ACC112 (cell line): ENCODE measurements around the gene GRID1.

Source experiments
- H2AFZ ChIP-seq: fragments of 200-600 bp; sonication (generic); one replicate; pipeline ENCODE4 v1.6.0; 2017; ENCODE audit warnings: antibody characterized with exemption, low read length; ENCODE audit not compliant: unreplicated experiment
- H3K27ac ChIP-seq: fragments of 200-600 bp; sonication (generic); 2 replicates; pipeline ENCODE4 v1.5.1; 2014; ENCODE audit warnings: low read depth, mild to moderate bottlenecking, antibody characterized with exemption, low read length, moderate library complexity
- H3K27me3 ChIP-seq: fragments of 200-600 bp; sonication (generic); 2 replicates; pipeline ENCODE4 v1.6.1; 2014; ENCODE audit warnings: mild to moderate bottlenecking, antibody characterized with exemption, low read length, moderate library complexity, mixed read lengths; ENCODE audit not compliant: insufficient read depth
- H3K36me3 ChIP-seq: fragments of 200-600 bp; sonication (generic); 2 replicates; pipeline ENCODE4 v1.6.1; 2016; ENCODE audit warnings: mild to moderate bottlenecking, antibody characterized with exemption, low read length, moderate library complexity, mixed read lengths; ENCODE audit not compliant: insufficient read depth
- H3K4me1 ChIP-seq: fragments of 200-600 bp; sonication (generic); one replicate; pipeline ENCODE4 v1.6.1; 2016; ENCODE audit warnings: low read length, mixed read lengths; ENCODE audit not compliant: insufficient read depth, unreplicated experiment, control insufficient read depth
- H3K4me3 ChIP-seq: fragments of 200-600 bp; sonication (generic); 2 replicates; pipeline ENCODE4 v1.5.1; 2014; ENCODE audit warnings: mild to moderate bottlenecking, low read depth, low read length
- H3K79me2 ChIP-seq: fragments of 200-600 bp; sonication (generic); one replicate; pipeline ENCODE4 v1.6.0; 2016; ENCODE audit warnings: low read length; ENCODE audit not compliant: control insufficient read depth, unreplicated experiment, insufficient read depth

Gene GRID1

DNA sequence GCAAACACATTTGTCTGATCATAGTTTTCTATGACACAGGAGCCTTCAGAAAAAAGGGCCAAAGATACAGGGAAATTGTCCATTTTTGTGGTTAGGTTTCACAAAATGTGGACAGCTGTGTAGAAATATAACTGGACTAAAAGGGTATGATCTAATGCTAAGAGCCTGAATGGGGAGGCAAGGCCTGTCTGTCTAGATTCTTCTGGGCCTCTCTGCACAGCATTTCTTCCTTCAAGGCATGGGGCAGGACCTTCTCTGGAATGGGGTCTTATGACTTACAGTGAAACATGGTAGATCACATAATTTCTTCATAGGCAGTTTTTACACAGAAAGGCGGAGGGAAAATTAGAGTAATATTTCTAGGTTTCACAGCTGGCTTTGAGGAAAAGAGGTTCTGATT, 795.7 kb downstream of the GRID1 start:
- H3K79me2 ChIP-seq, result no peaks in the 10 kb centered on the region
- no peak overlapping the region for H2AFZ ChIP-seq
- H3K27ac ChIP-seq, result no peak overlapping the region
- H3K36me3 ChIP-seq, result no peaks in the 10 kb centered on the region
- no peak overlapping the region for H3K4me3 ChIP-seq
- H3K27me3 ChIP-seq, result no peaks in the 10 kb centered on the region
- no peaks in the 10 kb centered on the region for H3K4me1 ChIP-seq

DNA sequence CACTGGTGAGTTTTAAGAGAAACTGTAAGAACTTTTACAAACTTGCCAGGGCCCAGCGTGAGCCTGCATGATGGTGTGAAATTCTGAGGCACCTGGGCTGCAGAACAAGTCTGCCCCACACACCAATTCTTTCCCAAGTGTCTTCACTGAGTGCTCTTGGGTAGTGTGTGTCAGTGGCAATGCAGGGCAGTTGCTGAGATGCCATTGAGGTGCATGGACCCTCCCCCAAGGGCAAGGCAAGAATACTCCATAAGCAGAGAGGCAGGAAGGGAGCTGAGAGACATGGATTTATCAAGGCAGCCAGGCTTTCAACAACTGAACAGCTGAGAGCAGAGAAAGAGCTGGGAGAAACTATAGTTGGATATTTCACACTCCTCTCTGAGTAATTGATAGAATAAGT, 801.2 kb downstream of the GRID1 start:
- no peak overlapping the region for H3K27ac ChIP-seq
- H3K36me3 ChIP-seq, result no peaks in the 10 kb centered on the region
- no peaks in the 10 kb centered on the region for H3K79me2 ChIP-seq
- H3K4me1 ChIP-seq, result no peaks in the 10 kb centered on the region
- no peak overlapping the region for H3K4me3 ChIP-seq
- no peaks in the 10 kb centered on the region for H3K27me3 ChIP-seq
- H2AFZ ChIP-seq, result no peak overlapping the region

DNA sequence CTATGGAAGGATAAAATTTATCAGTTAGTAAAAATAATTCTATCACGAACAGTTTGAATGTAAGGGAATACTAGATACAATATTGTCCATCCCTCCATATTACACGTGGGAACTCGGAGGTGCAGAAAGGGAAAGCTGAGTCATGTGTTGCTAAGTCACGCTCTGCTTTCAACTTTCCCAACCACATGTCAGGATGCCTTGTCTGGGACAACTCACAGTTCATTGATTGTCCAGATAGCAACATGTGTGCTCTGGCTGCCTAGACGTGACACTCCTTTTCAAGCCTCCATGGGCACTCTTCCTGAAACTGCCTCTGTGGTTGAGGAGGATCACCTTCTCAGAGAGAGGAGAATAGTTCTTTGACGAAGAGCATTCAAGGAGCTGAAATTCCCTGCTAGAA, 808.1 kb downstream of the GRID1 start:
- Histone ChIP-seq H2AFZ (no peak overlapping the region), H3K27ac (no peak overlapping the region), H3K4me3 (no peak overlapping the region), H3K36me3 (no peaks in the 10 kb centered on the region), H3K79me2 (no peaks in the 10 kb centered on the region), H3K27me3 (no peaks in the 10 kb centered on the region), H3K4me1 (no peaks in the 10 kb centered on the region)

DNA sequence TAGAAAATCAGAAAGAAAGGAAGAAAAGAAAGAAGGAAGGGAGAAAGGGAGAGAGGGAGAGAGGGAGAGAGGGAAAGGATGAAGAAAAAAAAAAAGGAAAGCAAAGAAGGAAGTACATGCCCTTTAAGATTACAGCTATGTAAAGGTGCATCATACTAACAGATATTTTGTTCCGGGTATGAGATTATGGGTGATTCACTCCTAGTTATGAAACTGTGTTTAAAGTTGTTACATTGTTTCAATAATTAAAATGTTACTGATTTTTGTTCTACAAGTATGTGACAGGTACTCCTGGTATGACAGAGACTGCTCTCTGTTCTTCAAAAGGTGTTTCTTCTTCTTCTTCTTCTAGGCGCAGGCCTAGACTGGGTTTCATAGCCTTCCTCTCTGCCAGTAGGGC, 808.9 kb downstream of the GRID1 start:
- no peak overlapping the region for H3K4me3 ChIP-seq
- no peak overlapping the region for H2AFZ ChIP-seq
- no peaks in the 10 kb centered on the region for H3K27me3 ChIP-seq
- H3K27ac ChIP-seq, result no peak overlapping the region
- no peaks in the 10 kb centered on the region for H3K36me3 ChIP-seq
- no peaks in the 10 kb centered on the region for H3K4me1 ChIP-seq
- H3K79me2 ChIP-seq, result no peaks in the 10 kb centered on the region

DNA sequence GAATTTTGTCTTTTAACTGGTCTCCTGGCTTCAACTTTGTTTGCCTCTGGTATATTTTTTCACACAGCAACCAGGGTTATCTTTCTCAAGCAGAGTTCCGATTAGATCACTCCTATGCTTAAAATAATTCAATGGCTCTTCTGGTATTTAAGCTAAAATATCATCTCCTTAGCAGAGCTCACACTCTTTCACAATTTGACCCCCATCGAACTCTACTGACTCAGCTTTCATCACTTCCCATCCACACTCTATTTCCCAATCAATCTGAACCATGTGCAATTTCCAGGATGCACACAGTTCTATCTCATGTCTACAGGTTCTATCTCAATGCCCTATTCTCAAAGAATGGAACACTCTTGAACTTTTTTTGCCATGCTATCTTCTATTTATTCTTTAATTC, 809.5 kb downstream of the GRID1 start:
- Histone ChIP-seq H3K27me3 (no peaks in the 10 kb centered on the region), H3K4me3 (no peak overlapping the region), H3K79me2 (no peaks in the 10 kb centered on the region), H3K4me1 (no peaks in the 10 kb centered on the region), H2AFZ (no peak overlapping the region), H3K27ac (no peak overlapping the region), H3K36me3 (no peaks in the 10 kb centered on the region)
